Activated CD8-positive, alpha-beta memory T cell treated with anti-CD3 and anti-CD28 coated beads for 48 hours (primary cell): ENCODE measurements around the gene G3BP1.
"Not testable (repeated sequence)": the region's sequence is repeated elsewhere in the genome, so short reads cannot be mapped to it uniquely, and the experiment has no call there.

Source experiments
- DNase-seq, 3 experiments: peaks; one replicate each; pipeline ENCODE4 v3.0.0-alpha.2; 2020; ENCODE audit warnings: low read depth in 2 of 3, low spot score in 2 of 3

G3BP1 gene

GRCh38 chr5:151751593-151751992 lies 20.2 kb upstream of the G3BP1 start:
- no peak for DNase-seq

DNA sequence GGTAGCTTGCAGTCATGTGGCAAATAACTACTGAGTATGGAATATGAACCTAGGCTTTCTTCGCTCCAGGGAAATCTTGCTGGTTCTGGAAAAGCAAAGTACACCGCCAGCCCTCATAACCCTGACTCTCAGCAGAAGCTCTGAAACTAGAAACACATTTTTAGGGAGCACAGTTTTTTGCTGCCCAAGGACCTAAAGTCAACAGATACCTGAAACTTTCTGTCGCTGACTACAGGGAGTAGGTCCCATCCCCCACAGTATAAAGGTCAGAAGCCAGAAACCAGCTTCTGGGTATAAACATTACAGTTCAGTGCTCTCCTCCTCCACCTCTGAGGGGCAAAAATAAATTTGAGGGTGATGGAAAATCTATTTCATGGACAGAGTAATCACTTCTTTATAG lies 16.4 kb upstream of the G3BP1 start:
- DNase-seq: no peak

DNA sequence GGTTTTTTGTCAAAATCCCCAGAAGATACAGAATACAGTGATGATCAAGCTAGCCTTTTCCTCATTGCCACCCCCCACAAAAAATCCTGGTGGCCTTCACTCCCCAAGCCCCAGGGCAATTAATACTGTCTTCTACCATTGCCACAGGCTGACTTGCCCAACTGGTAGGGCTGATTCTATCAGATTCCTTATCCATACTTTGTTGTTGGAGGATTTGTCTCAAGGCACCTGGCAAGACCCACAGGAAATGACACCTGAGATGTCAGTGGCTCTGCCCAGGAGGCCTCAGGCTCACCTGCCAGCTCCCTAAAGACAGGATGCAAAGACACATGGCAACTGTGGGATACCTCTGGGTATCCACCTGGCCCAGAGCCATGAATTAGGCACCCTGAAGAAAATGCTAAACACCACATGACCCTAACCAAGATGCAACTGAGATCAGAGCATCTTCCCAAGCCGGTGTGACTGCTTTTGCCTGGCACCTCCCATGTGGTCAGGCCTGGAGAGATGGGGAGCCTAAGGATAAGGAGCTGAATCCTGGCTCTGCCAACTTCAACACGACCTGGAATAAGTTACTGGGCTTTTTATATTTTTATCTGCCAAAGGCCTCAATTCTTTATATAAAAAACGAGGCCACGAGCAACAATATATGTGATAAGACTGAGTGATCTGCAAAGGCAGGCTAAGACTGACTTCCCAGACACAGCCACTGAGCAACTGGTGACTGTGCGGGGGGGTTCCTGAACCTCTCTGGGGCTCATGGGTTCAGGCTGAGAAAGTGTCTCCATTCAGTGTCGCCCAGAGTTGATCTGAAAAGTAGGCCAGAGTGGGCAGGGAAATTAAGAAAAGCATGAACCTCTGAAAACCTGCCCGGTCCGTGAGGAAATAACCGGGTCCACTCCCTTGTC lies 14.3 kb upstream of the G3BP1 start:
- DNase-seq: no peak

DNA sequence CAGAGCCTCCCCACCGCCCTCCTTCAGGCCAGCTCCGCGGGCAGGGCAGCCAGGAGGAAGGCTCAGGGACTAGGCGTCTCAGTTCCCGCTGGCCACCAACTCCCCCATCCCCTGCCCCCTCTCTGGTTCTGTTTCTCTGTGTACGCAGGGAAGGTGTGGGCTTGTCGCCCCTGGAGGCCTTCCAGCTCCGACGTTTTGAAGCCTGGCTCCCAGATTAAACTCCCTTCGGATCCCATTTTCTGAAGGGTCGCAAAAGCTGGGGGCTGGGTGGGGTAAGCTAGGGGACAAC lies 13.7 kb upstream of the G3BP1 start:
- DNase-seq: no peak

DNA sequence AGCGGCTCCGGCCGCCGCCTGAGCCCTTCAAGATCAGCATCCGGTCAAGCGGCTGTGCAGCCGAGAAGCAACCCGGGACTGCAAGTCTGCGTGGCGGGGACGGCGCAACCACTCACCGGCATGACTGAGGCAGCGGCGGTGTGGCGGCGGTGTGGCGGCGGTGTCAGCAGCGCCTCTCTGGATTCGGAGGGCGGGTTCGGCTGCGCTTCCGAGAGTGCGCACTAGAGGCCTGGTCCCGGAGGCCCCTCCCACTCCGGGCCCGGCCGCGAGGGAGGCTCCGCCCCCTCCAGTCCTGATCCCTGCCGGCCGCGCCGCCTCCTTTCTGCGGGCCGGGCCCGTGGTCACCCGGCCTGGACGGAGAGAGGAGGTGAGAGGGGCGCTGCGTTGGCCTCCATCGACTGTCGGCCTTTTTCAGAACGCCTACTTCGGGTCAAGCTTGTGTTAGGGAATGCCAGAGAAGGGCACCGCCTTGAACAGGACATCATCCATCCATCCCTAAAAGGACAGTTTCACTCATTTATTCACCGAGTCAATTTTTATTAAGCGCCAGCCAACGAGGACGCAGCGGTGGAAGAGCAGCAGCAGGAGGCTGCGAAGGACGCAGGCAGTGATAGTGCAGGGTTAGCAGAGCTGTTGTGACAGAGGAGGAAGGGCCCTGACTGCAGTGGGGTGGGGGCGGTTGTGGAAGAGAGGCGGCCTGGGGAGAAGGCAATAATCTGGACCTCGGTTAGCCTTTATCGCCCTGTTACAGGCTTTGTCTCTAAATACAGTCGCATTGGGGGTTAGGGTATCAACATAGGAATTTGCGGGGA lies 13.1 kb upstream of the G3BP1 start, which contains the start of gene ATOX1:
ATOX1 (minus strand) TSS at position 202 of the 812 bp plus-strand sequence; CDS start at position 122, 80 bp downstream.
- peak; percentile 63 to 81 (median 79) for DNase-seq

DNA sequence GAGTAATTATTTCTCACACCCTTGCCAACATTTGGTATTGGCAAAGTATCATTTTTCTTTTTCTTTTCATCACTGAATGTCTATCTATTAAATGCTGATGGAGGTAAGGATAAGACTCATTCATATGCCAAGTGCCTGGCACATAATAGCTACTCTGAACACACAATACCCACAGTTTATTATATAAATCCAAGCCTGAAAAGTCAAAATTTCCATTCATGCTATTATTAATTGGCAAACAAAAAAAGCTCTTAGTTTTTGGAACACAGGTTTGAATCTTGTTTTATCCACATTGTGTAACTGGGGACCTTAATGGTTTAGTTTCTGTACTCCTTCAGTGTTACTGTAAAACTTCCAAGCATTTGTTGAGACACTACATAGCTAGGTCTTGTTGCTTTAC lies 7.0 kb upstream of the G3BP1 start:
- no peak for DNase-seq

DNA sequence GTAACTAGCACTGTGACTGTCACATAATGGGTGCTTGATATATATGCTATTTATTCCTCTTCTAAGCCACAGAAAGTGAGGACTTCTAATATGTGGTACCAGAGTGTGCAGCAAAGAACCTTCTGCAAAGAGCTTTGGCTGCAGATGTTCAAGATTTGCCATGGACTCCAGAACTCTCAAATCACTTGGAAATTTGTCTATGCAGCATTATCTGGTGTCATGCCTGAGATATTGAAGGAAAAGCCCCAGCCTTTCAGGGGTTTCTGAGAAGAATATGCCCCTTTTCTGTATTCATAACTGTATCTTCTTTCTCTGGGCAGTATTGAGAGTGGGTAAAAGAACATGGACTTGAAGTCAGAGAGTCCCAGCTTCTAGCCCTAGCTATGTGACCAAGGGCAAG lies 4.8 kb upstream of the G3BP1 start:
- DNase-seq: no peak

- peak in 2 of 3 experiments; percentile 24 to 36 for DNase-seq
These were observed 1.1 kb upstream of the G3BP1 start for GRCh38 chr5:151770383-151771258.

GRCh38 chr5:151772029-151772845 lies 483 bp downstream of the G3BP1 start:
- peak in 2 of 3 experiments; percentile 8 to 78 for DNase-seq

DNA sequence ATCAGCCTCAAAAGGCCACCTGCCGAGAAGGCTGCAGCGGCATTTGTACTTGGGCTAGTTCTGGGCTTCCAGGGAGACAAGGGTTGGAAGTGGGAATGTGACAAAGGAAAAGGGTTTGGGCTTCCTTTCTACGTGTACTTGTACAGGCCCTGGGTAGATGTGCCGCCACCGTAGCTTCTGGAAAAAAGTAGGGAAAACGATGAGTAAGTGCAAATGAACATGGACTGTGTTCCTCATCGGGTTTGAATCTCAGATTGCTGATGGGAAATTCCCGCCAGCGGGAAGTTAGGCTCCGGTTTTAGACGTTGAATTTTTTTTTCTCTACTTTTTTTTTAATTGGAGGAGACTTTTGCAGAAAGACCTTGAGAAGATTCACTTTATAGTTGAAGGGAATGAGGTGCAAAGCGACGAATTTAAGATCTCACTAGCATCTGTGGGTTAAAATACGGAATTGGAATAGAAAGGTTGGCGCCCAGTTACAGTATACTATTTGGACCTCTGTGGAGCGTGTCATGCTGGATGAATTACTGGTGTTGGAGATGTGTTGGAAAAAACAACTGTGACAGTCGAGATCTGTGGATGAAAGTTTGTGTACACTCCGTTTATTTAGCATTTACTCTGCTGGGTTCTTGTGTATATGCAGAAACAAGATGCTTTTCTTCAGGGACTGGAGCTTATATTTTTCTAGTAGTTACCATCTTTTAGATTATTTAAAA lies 1.2 kb downstream of the G3BP1 start:
- no peak for DNase-seq

GRCh38 chr5:151773951-151774350 lies 2.2 kb downstream of the G3BP1 start:
- no peak for DNase-seq

DNA sequence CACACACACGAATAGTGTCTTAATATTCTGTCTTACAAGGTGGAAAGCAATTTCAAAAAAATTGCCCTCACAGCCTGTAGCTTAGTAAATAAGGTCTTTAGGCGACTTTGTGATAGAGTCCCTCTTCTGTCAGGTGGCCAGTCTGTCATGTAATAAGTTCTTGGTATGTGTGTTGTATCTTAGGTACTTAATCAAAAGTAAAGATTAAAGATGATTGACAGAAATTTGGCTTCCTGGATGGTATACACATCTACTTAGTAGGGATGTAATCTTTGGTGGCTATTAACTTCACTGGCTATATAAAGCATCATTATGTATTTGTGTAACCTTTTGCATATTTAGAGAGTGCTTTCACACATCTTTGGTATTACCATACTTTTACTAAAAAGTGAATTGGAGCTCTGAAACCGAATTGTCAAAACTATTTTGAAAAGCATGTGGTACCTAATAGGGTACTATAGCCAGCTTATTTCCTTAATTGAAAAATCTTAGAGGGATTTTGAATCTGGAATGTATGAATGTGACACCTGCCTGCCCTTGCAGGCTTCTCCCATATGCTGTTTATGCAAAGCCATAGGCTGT lies 3.4 kb downstream of the G3BP1 start:
- DNase-seq: no peak

DNA sequence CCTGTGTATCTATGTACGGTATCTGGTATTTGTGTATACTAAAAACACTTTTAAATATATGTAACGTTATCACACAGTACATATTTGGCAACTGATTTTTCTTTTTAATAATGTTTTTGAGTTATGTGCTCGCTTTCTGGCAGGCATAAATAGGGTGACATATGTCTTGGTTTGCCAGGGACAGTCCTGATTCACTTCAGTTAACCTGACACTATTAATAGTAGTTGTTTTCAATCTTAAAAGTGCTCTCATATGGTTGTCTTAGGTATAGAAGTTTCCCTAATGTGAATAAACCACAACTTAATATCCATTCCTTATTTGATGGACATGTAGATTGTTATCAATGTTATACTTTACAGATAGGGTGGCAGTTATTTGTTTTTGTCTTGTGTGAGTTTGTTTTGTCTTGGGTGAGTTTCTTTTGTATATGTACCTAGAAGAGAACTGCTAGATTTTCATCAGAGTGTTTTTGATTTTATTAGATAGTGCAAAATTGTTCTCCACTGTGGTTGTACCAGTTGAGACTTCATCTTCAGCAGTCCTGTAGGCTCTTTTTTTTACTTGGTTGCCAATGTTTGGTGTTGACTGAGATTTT lies 7.9 kb downstream of the G3BP1 start:
- no peak for DNase-seq

GRCh38 chr5:151780348-151780747 lies 8.6 kb downstream of the G3BP1 start:
- DNase-seq: no peak

- no peak for DNase-seq
These were observed 9.4 kb downstream of the G3BP1 start for GRCh38 chr5:151781201-151781600.

GRCh38 chr5:151783664-151784063 lies 11.9 kb downstream of the G3BP1 start:
- not testable (repeated sequence) for DNase-seq

GRCh38 chr5:151784141-151784540 lies 12.4 kb downstream of the G3BP1 start:
- DNase-seq: no peak

DNA sequence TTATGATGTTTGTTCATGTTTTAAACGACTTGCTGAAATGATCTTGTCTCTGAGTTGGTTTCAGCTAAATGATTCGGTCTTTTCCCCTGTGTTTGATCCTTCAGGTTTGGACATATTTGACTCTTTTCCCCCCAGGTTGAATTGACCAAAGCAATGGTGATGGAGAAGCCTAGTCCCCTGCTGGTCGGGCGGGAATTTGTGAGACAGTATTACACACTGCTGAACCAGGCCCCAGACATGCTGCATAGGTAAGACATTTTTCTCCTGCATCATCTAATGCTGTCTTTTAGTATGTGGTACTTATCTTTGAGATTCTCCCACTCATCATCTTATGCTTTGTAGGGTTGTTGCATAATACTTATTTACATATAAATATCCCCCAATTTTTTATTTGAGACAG lies 14.7 kb downstream of the G3BP1 start:
- DNase-seq: no peak

DNA sequence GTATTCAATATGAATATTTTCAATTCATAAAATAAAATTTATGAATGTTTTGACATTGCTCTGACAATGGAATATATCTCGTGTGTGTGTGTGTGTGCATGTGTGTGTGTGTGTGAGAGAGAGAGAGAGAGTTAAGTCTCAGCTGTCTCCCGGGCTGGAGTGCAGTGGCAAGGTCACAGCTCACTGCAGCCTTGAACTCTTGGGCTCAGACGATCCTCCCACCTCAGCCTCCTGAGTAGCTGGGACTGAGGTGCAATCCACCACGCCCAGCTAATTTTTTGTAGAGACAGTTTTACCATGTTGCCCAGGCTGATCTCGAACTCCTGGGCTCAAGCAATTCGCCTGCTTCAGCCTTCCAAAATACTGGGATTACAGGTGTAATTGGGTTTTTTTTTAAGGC lies 16.1 kb downstream of the G3BP1 start:
- no peak for DNase-seq
